Measurements from ENCODE around the gene NRP1. TPM values are rescaled to one million over a fixed set of nuclear protein-coding genes. Genes with fewer than 3 reads are reported as not detected.

The NRP1 gene
- total and polyA plus RNA-seq, 9 donors: 39.6 to 134 (median 67.2) TPM

GRCh38 chr10:33279811-33280602 is 54.5 kb downstream of the NRP1 start:
- H3K27me3 ChIP-seq: no peaks in the 10 kb centered on the region
- TF ChIP-seq CTCF (IDR thresholded peaks at IDR 0.05) (no peak), POLR2A (IDR thresholded peaks at IDR 0.05) (no peak)
- no peaks in the 10 kb centered on the region for H3K9me3 ChIP-seq
- no peak overlapping the region for H3K4me3 ChIP-seq
- peaks cover 5% of the 10 kb centered on the region for H3K4me1 ChIP-seq (ENCODE audit: insufficient read depth)
- H3K36me3 ChIP-seq: no peaks in the 10 kb centered on the region
- H3K27ac ChIP-seq: no peak overlapping the region
- no peak for DNase-seq
- intact Hi-C loops (cut with DNase I): loop anchor here in 1 of 4 donors (10.0 kb wide), 1 partner anchor 85 kb away; no protein-coding TSS in a partner anchor
- 49 to 59% (median 53%) methylated on average over 5 of the region's 5 CpGs for WGBS, 3 donors

- no peak overlapping the region for H3K4me3 ChIP-seq
- intact Hi-C loops (cut with DNase I): loop anchor here in 1 of 4 donors (10.0 kb wide), 1 partner anchor 84 kb away; no protein-coding TSS in a partner anchor
- no peaks in the 10 kb centered on the region for H3K27me3 ChIP-seq
- TF ChIP-seq POLR2A (IDR thresholded peaks at IDR 0.05) (no peak), EP300 (IDR thresholded peaks at IDR 0.05) (no peak), CTCF (IDR thresholded peaks at IDR 0.05) (no peak)
- peaks cover 5% of the 10 kb centered on the region for H3K4me1 ChIP-seq (ENCODE audit: insufficient read depth)
- H3K9me3 ChIP-seq: no peaks in the 10 kb centered on the region
- no peak overlapping the region for H3K27ac ChIP-seq
- H3K36me3 ChIP-seq: no peaks in the 10 kb centered on the region
- no peak for DNase-seq
- 61 to 76% (median 73%) methylated on average over 5 of the region's 5 CpGs for WGBS, 3 donors
Measured at GRCh38 chr10:33279276-33279675, 55.2 kb downstream of the NRP1 start.

- Histone ChIP-seq H3K36me3 (no peaks in the 10 kb centered on the region), H3K27me3 (no peaks in the 10 kb centered on the region), H3K4me3 (no peak overlapping the region), H3K4me1 (ENCODE audit: insufficient read depth) (peaks cover 10% of the 10 kb centered on the region), H3K27ac (no peak overlapping the region), H3K9me3 (no peaks in the 10 kb centered on the region)
- 18 to 31% (median 30%) methylated on average over 3 of the region's 3 CpGs for WGBS, 3 donors
- no peak for TF ChIP-seq EP300 (IDR thresholded peaks at IDR 0.05)
- intact Hi-C loops (cut with DNase I): loop anchor here in 1 of 4 donors (10.0 kb wide), 1 partner anchor 83 kb away; no protein-coding TSS in a partner anchor
- DNase-seq: peak in 1 of 5 donors; percentile 34
Measured at GRCh38 chr10:33278198-33278597, 56.3 kb downstream of the NRP1 start.

- TF ChIP-seq POLR2A (IDR thresholded peaks at IDR 0.05) (no peak), CTCF (IDR thresholded peaks at IDR 0.05) (no peak), EP300 (IDR thresholded peaks at IDR 0.05) (no peak)
- peak in 2 of 5 donors; percentile 19 to 44 for DNase-seq
- Histone ChIP-seq H3K36me3 (no peaks in the 10 kb centered on the region), H3K27me3 (no peaks in the 10 kb centered on the region), H3K27ac (no peak overlapping the region), H3K4me3 (no peak overlapping the region), H3K4me1 (ENCODE audit: insufficient read depth) (peaks cover 16% of the 10 kb centered on the region), H3K9me3 (no peaks in the 10 kb centered on the region)
- 61 to 69% (median 66%) methylated on average over 6 of the region's 6 CpGs for WGBS, 3 donors
- intact Hi-C loops (cut with DNase I): loop anchor here in 1 of 4 donors (10.0 kb wide), 1 partner anchor 82 kb away; no protein-coding TSS in a partner anchor
Measured at GRCh38 chr10:33277135-33277536, 57.3 kb downstream of the NRP1 start.
